Stimulated activated CD4-positive, alpha-beta T cell treated with anti-CD3 and anti-CD28 coated beads, Interleukin-12 subunit alpha, Interleukin-12 subunit beta, amount 100 ng/mL, for 4 hours (primary cell): ENCODE measurements around the gene SENP5.

Experiments
- DNase-seq: peaks from one replicate; pipeline ENCODE4 v3.0.0-alpha.2; 2020

SENP5 gene

GRCh38 chr3:196889844-196890708 is 22.4 kb downstream of the SENP5 start:
- no peak for DNase-seq

- no peak for DNase-seq
These were observed 27.0 kb downstream of the SENP5 start for GRCh38 chr3:196894557-196895295.

- DNase-seq, result no peak
These were observed 28.5 kb downstream of the SENP5 start for GRCh38 chr3:196896229-196896628.

GRCh38 chr3:196901768-196902167 is 34.0 kb downstream of the SENP5 start:
- DNase-seq, result no peak

GRCh38 chr3:196902296-196902695 is 34.6 kb downstream of the SENP5 start:
- no peak for DNase-seq

- no peak for DNase-seq
These were observed 36.0 kb downstream of the SENP5 start for GRCh38 chr3:196903740-196904139.

GRCh38 chr3:196914866-196915265 is 47.1 kb downstream of the SENP5 start:
- no peak for DNase-seq

GRCh38 chr3:196915375-196915774 is 47.7 kb downstream of the SENP5 start:
- no peak for DNase-seq

GRCh38 chr3:196916221-196916620 is 48.5 kb downstream of the SENP5 start:
- no peak for DNase-seq

GRCh38 chr3:196916995-196917394 is 49.3 kb downstream of the SENP5 start:
- no peak for DNase-seq

- DNase-seq, result no peak
These were observed 51.2 kb downstream of the SENP5 start for GRCh38 chr3:196918968-196919367.

- DNase-seq, result no peak
These were observed 53.0 kb downstream of the SENP5 start for GRCh38 chr3:196920733-196921132.

GRCh38 chr3:196927571-196928453 is 60.1 kb downstream of the SENP5 start:
- DNase-seq, result no peak

GRCh38 chr3:196931157-196931556 is 63.4 kb downstream of the SENP5 start:
- no peak for DNase-seq

GRCh38 chr3:196931828-196932587 is 64.3 kb downstream of the SENP5 start:
- no peak for DNase-seq

GRCh38 chr3:196932600-196932999 is 64.9 kb downstream of the SENP5 start:
- DNase-seq, result no peak

GRCh38 chr3:196936288-196936687 is 68.6 kb downstream of the SENP5 start:
- no peak for DNase-seq

- DNase-seq, result no peak
These were observed 70.4 kb downstream of the SENP5 start for GRCh38 chr3:196938124-196938523.

- no peak for DNase-seq
These were observed 70.9 kb downstream of the SENP5 start for GRCh38 chr3:196938576-196938975.

GRCh38 chr3:196941729-196942225 is 74.1 kb downstream of the SENP5 start:
- peak; percentile 64 for DNase-seq

- DNase-seq, result peak; percentile 100
These were observed 74.7 kb downstream of the SENP5 start, which contains the start of gene NCBP2 for GRCh38 chr3:196942226-196942914. TSS of gene NCBP2 (minus strand) at chr3:196942528. CDS start at chr3:196942503, 25 bp downstream.
